ENCODE measurements around the gene RABL6.
"Not testable (repeated sequence)": the region's sequence is repeated elsewhere in the genome, so short reads cannot be mapped to it uniquely, and the experiment has no call there.

Gene RABL6

GRCh38 chr9:136837856-136838277 is 30.1 kb downstream of the RABL6 start:
- DNase-seq = not testable (repeated sequence)

GRCh38 chr9:136838314-136839228 is 30.8 kb downstream of the RABL6 start:
- no peak for DNase-seq

GRCh38 chr9:136839229-136840139 is 31.7 kb downstream of the RABL6 start:
- no peak for DNase-seq

GRCh38 chr9:136840140-136840876 is 32.6 kb downstream of the RABL6 start:
- no peak for DNase-seq

- DNase-seq = no peak
These were observed 33.3 kb downstream of the RABL6 start for GRCh38 chr9:136840877-136841645.

- not testable (repeated sequence) for DNase-seq
These were observed 34.1 kb downstream of the RABL6 start for GRCh38 chr9:136841646-136842379.

GRCh38 chr9:136842380-136842948 is 34.7 kb downstream of the RABL6 start, which contains the start of gene AJM1:
Gene AJM1 (plus strand): TSS chr9:136842478. CDS start chr9:136844415, 1,937 bp downstream.
- DNase-seq = peak; percentile 83 to 85

GRCh38 chr9:136843159-136843800 is 35.5 kb downstream of the RABL6 start:
- not testable (repeated sequence) for DNase-seq

- DNase-seq = peak; percentile 73 to 80
These were observed 36.3 kb downstream of the RABL6 start for GRCh38 chr9:136843801-136844740.

GRCh38 chr9:136844761-136845464 is 37.2 kb downstream of the RABL6 start:
- DNase-seq = no peak

GRCh38 chr9:136845465-136846260 is 37.9 kb downstream of the RABL6 start:
- DNase-seq = no peak

- DNase-seq = no peak
These were observed 38.8 kb downstream of the RABL6 start for GRCh38 chr9:136846376-136847087.

GRCh38 chr9:136847088-136847825 is 39.5 kb downstream of the RABL6 start:
- peak; percentile 37 to 45 for DNase-seq

- peak; percentile 90 to 93 for DNase-seq
These were observed 40.2 kb downstream of the RABL6 start for GRCh38 chr9:136847826-136848392.

GRCh38 chr9:136848393-136849037 is 40.8 kb downstream of the RABL6 start:
- peak; percentile 48 to 57 for DNase-seq

Measured in activated CD4-positive, alpha-beta T cell treated with anti-CD3 and anti-CD28 coated beads, Interleukin-2, amount 50 U/mL, for 48 hours (primary cell).